ENCODE measurements around the gene CNIH4. TPM values are rescaled to one million over a fixed set of nuclear protein-coding genes. Genes with fewer than 3 reads are reported as not detected.
"Not testable (repeated sequence)": the region's sequence is repeated elsewhere in the genome, so short reads cannot be mapped to it uniquely, and the experiment has no call there.

The CNIH4 gene
- total RNA-seq, 1 donor from 2014 or later, result 77.4 TPM

DNA sequence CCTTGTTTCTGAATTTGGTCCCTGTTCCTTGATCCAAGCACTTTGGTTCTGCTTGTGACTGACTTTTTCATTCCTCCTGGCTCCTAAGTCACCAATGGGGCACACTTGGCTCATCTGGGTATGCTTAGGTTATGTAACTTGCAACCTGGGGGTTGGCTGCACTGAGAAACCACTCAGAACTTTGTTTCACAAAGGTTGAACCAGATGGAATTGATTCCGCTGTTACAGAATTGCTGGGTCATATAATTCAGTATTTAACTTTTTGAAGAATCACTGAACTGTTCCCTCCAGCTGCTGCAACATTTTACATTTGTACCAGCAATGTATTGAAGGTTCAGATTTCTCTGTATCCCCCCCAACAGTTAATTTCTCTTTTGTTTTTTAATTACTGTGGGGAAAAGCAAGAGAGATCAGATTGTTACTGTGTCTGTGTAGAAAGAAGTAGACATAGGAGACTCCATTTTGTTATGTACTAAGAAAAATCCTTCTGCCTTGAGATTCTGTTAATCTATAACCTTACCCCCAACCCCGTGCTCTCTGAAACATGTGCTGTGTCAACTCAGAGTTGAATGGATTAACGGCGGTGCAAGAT lies 17.1 kb upstream of the CNIH4 start:
- Histone ChIP-seq H3K4me1 (peaks cover 5% of the 10 kb centered on the region), H3K4me3 (no peak overlapping the region), H3K27me3 (ENCODE audit: low read depth) (peaks cover 4% of the 10 kb centered on the region), H3K36me3 (no peaks in the 10 kb centered on the region), H3K27ac (peak overlapping the region; percentile 59), H3K9me3 (peaks cover 14% of the 10 kb centered on the region)
- intact Hi-C loops (cut with DNase I), result no loop called here
- peak; percentile 49 to 50 for ATAC-seq
- no peak for DNase-seq
- TF ChIP-seq, protein P1, sequence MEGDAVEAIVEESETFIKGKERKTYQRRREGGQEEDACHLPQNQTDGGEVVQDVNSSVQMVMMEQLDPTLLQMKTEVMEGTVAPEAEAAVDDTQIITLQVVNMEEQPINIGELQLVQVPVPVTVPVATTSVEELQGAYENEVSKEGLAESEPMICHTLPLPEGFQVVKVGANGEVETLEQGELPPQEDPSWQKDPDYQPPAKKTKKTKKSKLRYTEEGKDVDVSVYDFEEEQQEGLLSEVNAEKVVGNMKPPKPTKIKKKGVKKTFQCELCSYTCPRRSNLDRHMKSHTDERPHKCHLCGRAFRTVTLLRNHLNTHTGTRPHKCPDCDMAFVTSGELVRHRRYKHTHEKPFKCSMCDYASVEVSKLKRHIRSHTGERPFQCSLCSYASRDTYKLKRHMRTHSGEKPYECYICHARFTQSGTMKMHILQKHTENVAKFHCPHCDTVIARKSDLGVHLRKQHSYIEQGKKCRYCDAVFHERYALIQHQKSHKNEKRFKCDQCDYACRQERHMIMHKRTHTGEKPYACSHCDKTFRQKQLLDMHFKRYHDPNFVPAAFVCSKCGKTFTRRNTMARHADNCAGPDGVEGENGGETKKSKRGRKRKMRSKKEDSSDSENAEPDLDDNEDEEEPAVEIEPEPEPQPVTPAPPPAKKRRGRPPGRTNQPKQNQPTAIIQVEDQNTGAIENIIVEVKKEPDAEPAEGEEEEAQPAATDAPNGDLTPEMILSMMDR (IDR thresholded peaks at IDR 0.05), result no peak

DNA sequence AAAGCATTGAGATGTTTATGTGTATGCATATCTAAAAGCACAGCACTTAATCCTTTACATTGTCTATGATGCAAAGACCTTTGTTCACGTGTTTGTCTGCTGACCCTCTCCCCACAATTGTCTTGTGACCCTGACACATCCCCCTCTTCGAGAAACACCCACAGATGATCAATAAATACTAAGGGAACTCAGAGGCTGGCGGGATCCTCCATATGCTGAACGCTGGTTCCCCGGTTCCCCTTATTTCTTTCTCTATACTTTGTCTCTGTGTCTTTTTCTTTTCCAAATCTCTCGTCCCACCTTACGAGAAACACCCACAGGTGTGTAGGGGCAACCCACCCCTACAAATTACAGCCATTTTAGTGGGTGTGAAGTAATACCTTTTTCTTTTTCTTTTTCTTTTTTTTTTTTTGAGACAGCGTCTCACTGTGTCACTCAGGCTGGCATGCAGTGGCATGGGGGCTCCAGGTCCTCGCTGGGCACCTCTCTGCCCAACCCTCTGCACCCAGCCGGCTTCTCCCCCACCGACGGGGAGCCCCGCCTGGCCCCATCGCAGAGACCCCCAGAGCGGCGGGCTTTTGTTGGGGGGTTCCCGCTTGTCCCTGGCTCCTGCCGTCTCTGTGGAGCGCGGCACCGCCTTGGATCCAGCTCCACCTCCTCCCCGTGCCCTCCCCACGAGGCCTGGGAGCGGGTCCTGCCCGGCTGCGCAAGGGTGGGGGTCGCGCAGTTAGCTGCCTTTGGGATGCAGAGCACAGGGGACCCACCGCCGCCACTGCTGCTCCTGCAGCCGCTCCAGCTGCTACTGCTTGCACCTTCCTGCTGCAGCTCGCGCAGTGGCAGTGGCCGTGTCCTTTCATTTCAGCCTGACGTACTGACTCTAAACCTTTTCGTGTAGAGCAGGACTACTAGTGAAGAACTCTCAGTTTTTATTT lies 16.0 kb upstream of the CNIH4 start:
- H3K4me1 ChIP-seq; H3K36me3 ChIP-seq; intact Hi-C loops (cut with DNase I); H3K27me3 ChIP-seq (ENCODE audit: low read depth): not testable (repeated sequence)
- peaks cover 14% of the 10 kb centered on the region for H3K9me3 ChIP-seq
- ATAC-seq, result peak; percentile 59 to 61
- peak; percentile 68 for DNase-seq
- peak overlapping the region; percentile 67 for H3K27ac ChIP-seq
- peak overlapping the region; percentile 56 for H3K4me3 ChIP-seq

DNA sequence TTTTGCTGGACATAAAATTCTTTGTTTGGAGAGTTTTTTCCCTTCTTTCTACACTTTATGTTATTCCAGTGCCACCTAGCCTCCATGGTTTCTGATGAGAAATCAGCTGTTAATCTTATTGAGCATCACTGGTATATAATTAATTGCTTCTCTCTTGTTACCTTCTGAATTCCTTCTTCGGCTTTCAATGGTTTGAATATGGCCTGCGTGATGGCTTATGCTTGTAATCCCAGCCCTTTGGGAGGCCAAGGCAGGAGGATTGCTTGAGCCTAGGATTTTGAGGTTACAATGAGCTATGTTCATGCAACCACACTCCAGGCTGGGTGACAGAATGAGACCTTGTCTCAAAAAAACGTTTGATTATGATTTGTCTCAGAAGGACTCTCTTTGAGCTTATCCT lies 13.0 kb upstream of the CNIH4 start:
- intact Hi-C loops (cut with DNase I), result no loop called here
- DNase-seq (no peak), ATAC-seq (no peak)
- Histone ChIP-seq H3K9me3 (peaks cover 14% of the 10 kb centered on the region), H3K4me1 (peaks cover 5% of the 10 kb centered on the region), H3K36me3 (no peaks in the 10 kb centered on the region), H3K27me3 (ENCODE audit: low read depth) (peaks cover 14% of the 10 kb centered on the region), H3K27ac (no peak overlapping the region), H3K4me3 (no peak overlapping the region)
- TF ChIP-seq, protein P1 (IDR thresholded peaks at IDR 0.05), result no peak

DNA sequence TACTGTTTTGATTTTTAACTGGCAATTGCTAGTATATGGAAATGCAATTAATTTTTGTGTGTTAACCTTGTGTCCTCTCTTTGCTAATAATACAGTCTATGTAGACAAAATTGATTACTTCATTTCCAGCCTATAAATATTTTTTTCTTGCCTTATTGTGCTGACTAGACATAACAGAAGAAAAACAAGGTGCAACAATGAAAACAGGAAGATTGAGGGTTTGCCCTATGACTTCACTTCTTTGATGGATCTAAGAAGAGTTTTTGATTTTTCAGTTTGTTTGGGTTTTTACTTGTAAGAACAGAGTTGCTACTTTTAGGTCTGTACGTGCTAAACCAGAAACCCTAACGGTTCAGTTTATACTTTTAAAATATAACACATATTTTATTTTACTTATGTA lies 8.5 kb upstream of the CNIH4 start:
- intact Hi-C loops (cut with DNase I), result no loop called here
- TF ChIP-seq, protein P1 (IDR thresholded peaks at IDR 0.05), result no peak
- ATAC-seq, result no peak

DNA sequence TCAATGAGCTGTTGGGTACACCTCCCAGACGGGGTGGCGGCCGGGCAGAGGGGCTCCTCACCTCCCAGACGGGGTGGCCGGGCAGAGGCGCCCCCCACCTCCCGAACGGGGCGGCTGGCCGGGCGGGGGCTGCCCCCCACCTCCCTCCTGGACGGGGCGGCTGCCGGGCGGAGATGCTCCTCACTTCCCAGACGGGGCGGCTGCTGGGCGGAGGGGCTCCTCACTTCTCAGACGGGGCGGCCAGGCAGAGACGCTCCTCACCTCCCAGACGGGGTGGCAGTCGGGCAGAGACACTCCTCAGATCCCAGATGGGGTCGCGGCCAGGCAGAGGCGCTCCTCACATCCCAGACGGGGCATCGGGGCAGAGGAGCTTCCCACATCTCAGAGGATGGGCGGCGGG lies 7.0 kb upstream of the CNIH4 start:
- DNase-seq, result not testable (repeated sequence)

More for the DNA sequence above, 8.5 kb upstream of the CNIH4 start:
- DNase-seq, result no peak
- Histone ChIP-seq H3K27ac (no peak overlapping the region), H3K4me1 (no peaks in the 10 kb centered on the region), H3K9me3 (peaks cover 14% of the 10 kb centered on the region), H3K36me3 (no peaks in the 10 kb centered on the region), H3K27me3 (ENCODE audit: low read depth) (peaks cover 10% of the 10 kb centered on the region), H3K4me3 (no peak overlapping the region)

DNA sequence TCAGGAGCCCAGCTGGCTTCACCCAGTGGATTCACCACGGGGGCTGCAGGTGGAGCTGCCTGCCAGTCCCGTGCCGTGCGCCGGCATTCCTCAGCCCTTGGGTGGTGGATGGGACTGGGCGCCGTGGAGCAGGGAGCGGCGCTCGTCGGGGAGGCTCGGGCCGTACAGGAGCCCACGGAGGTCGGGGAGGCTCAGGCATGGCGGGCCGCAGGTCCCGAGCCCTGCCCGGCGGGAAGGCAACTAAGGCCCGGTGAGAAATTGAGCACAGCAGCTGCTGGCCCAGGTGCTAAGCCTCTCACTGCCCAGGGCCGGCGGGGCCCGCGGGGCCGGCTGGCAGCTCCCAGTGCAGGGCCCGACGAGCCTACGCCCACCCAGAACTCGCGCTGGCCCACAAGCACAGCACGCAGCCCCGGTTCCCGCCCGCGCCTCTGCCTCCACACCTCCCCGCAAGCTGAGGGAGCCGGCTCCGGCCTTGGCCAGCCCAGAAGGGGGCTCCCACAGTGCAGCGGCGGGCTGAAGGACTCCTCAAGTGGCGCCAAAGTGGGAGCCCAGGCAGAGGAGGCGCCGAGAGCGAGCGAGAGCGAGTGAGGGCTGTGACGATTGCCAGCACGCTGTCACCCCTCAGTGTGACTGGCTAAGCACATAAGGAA lies 4.1 kb upstream of the CNIH4 start:
- H3K4me1 ChIP-seq; DNase-seq; H3K4me3 ChIP-seq; H3K27ac ChIP-seq; ATAC-seq; H3K9me3 ChIP-seq; H3K36me3 ChIP-seq; H3K27me3 ChIP-seq (ENCODE audit: low read depth); intact Hi-C loops (cut with DNase I): not testable (repeated sequence)

More for the DNA sequence above, 7.0 kb upstream of the CNIH4 start:
- intact Hi-C loops (cut with DNase I); H3K36me3 ChIP-seq; ATAC-seq; H3K27ac ChIP-seq; H3K4me1 ChIP-seq; H3K9me3 ChIP-seq; H3K4me3 ChIP-seq; H3K27me3 ChIP-seq (ENCODE audit: low read depth): not testable (repeated sequence)
